NB4 (cell line): ENCODE measurements around the gene HADHB.

Experiments used
- DNase-seq: peaks from one replicate; pipeline ENCODE4 v3.0.0; 2010; ENCODE audit warnings: low read depth
- H3K4me3 ChIP-seq: one replicate; pipeline ENCODE4 v1.5.1; 2011; ENCODE audit warnings: mild to moderate bottlenecking, low read depth, low read length, moderate library complexity
- CTCF ChIP-seq: IDR thresholded peaks from one replicate; pipeline ENCODE4 v1.5.1; 2012; ENCODE audit warnings: low read depth, low read length
- MAX ChIP-seq: IDR thresholded peaks from 2 replicates; pipeline ENCODE4 v1.6.1; 2011; ENCODE audit warnings: low read depth, low read length
- MYC ChIP-seq: IDR thresholded peaks from 2 replicates; pipeline ENCODE4 v1.6.1; 2011; ENCODE audit warnings: low read depth, low read length
- POLR2A ChIP-seq: IDR thresholded peaks from 2 replicates; pipeline ENCODE4 v1.6.1; 2011; ENCODE audit warnings: mild to moderate bottlenecking; ENCODE audit not compliant: insufficient read length; ENCODE audit errors: extremely low read depth

HADHB gene

GRCh38 chr2:26309921-26310320 is 65.2 kb downstream of the HADHB start:
- H3K4me3 ChIP-seq = no peak overlapping the region
- no peak for TF ChIP-seq CTCF
- TF ChIP-seq POLR2A = no peak
- TF ChIP-seq MAX = no peak
- TF ChIP-seq MYC = no peak
- no peak for DNase-seq

- DNase-seq = no peak
- TF ChIP-seq CTCF (no peak), MYC (no peak), MAX (no peak), POLR2A (no peak)
These were observed 67.7 kb downstream of the HADHB start for GRCh38 chr2:26312471-26312870.

GRCh38 chr2:26313446-26313845 is 68.7 kb downstream of the HADHB start:
- no peak for DNase-seq
- TF ChIP-seq MAX = no peak
- TF ChIP-seq MYC = no peak
- TF ChIP-seq CTCF = no peak
- no peak for TF ChIP-seq POLR2A
- H3K4me3 ChIP-seq = no peak overlapping the region

More at GRCh38 chr2:26312471-26312870, 67.7 kb downstream of the HADHB start:
- no peak overlapping the region for H3K4me3 ChIP-seq

GRCh38 chr2:26314243-26314642 is 69.5 kb downstream of the HADHB start:
- TF ChIP-seq MAX (no peak), MYC (no peak), CTCF (no peak), POLR2A (no peak)
- H3K4me3 ChIP-seq = no peak overlapping the region
- DNase-seq = no peak

GRCh38 chr2:26316041-26316440 is 71.3 kb downstream of the HADHB start:
- DNase-seq = peak; percentile 69
- no peak overlapping the region for H3K4me3 ChIP-seq
- TF ChIP-seq CTCF (peak; percentile 20), MYC (no peak), POLR2A (no peak)

GRCh38 chr2:26316845-26317244 is 72.1 kb downstream of the HADHB start:
- no peak for DNase-seq
- no peak for TF ChIP-seq MAX
- TF ChIP-seq MYC = no peak
- no peak overlapping the region for H3K4me3 ChIP-seq
